Adrenal gland (tissue), 12 donors: Measurements from ENCODE around the gene BTBD9. TPM values are rescaled to one million over a fixed set of nuclear protein-coding genes. Genes with fewer than 3 reads are reported as not detected.

Source experiments
- DNase-seq, 7 donors: peaks; one replicate each; pipeline ENCODE4 v3.0.0-alpha.2; 2019 to 2020
- H3K27ac ChIP-seq, 5 donors: fragments of 200-600 bp; sonication (generic) in 4 of 5; 1 replicate in 3 of 5; 2 replicates in 2 of 5; pipeline versions ENCODE4 v1.5.1 to v1.8.0; 2016 to 2020; ENCODE audit warnings: mild to moderate bottlenecking in 1 of 5
- H3K27me3 ChIP-seq: fragments of 200-600 bp; 2 replicates; pipeline ENCODE4 v1.8.0; 2021
- H3K36me3 ChIP-seq, 2 donors: fragments of 200-600 bp; replicated peaks in 1 of 2; 1 replicate in 1 of 2; 2 replicates in 1 of 2; pipeline versions ENCODE4 v1.5.1 to v1.8.0; 2018 to 2022
- H3K4me1 ChIP-seq, 2 donors: fragments of 200-600 bp; replicated peaks in 1 of 2; 1 replicate in 1 of 2; 2 replicates in 1 of 2; pipeline versions ENCODE4 v1.5.1 to v1.8.0; 2018 to 2021
- H3K4me3 ChIP-seq, 4 donors: fragments of 200-600 bp; sonication (generic) in 3 of 4; one replicate each; pipeline ENCODE4 v1.5.1; 2016 to 2018
- H3K9me3 ChIP-seq, 3 donors: fragments of 200-600 bp; sonication (generic) in 1 of 3; replicated peaks in 1 of 3; 1 replicate in 2 of 3; 2 replicates in 1 of 3; pipeline versions ENCODE4 v1.5.1 to v1.8.0; 2016 to 2021
- CTCF ChIP-seq, 6 experiments: fragments of 450-650 bp in 4 of 6; fragments of 200-600 bp in 2 of 6; sonication (generic) in 1 of 6; IDR thresholded peaks; 1 replicate in 5 of 6; 2 replicates in 1 of 6; pipeline versions ENCODE4 v1.5.1 to v1.8.0; 2016 to 2021; ENCODE audit warnings: antibody characterized with exemption in 6 of 6, mild to moderate bottlenecking in 2 of 6, moderate library complexity in 1 of 6
- POLR2A ChIP-seq, 2 donors: fragments of 450-650 bp; IDR thresholded peaks; one replicate each; pipeline ENCODE4 v1.6.1; 2017; ENCODE audit warnings: antibody characterized with exemption in 2 of 2, mild to moderate bottlenecking in 2 of 2, moderate library complexity in 1 of 2
- WGBS, 4 donors: extraction: QIAGEN DNeasy Blood & Tissue Kit in 2 of 4; methylation state at CpG; one replicate each; pipeline versions ENCODE4 v1.1.5 to v1.1.7; 2013 to 2017; 5-methylcytosine and 5-hydroxymethylcytosine counted together
- intact Hi-C, 2 donors: fragments of 100-400 bp; cut with DNase I; formaldehyde crosslinking; loops; one replicate each; pipeline versions ENCODE4 v1.14.1 to v1.15.0; 2022 to 2023
- polyA plus RNA-seq, 3 donors: library from polyadenylated mRNA; stranded (reverse); fragments of 200-250 nt in 2 of 3; fragments of 350-450 nt in 1 of 3; fragmentation: Illumina TruSeq in 1 of 3; extraction: RNeasy Lipid Tissue Mini Kit (QIAGEN cat#74804) in 1 of 3; gene quantifications; one replicate each; pipeline ENCODE4 v1.2.3, GENCODE V29; 2013 to 2014
- total RNA-seq, 9 donors: library from RNA; depleted of rRNA in 4 of 9; stranded (reverse); fragments of >200 nt in 4 of 9; fragments of 120-200 nt in 1 of 9; fragmentation: NEBNext Ultra II Directional in 1 of 9; extraction: Animal tissue kit (Norgen Biotek cat#: 25700) in 1 of 9; gene quantifications; one replicate each; pipeline versions ENCODE4 v1.1.0 to v1.2.4, GENCODE V29; 2013 to 2023
- donor health status: healthy with polysubstance abuse.
- donor health status: Bipolar disorder and iron deficiency.
- donor health status: DM: yes; HTN: yes; CAD: no.
- donor health status: DM: no; HTN: no; CAD: no.
- donor health status: DM: no; HTN: no; CAD: no.
- donor health status: DM: yes; HTN: yes; CAD: no.

Gene BTBD9
- total and polyA plus RNA-seq, 12 donors, result 2.4 to 29.6 (median 18.1) TPM

GRCh38 chr6:38524436-38525145 is 115.1 kb downstream of the BTBD9 start:
- no peaks in the 10 kb centered on the region for H3K9me3 ChIP-seq
- intact Hi-C loops, result no loop called here
- no peaks in the 10 kb centered on the region for H3K36me3 ChIP-seq
- 94 to 99% (median 96%) methylated on average over 3 of the region's 3 CpGs for WGBS, 4 donors
- H3K4me1 ChIP-seq, result peaks cover 0 to 5% of the 10 kb centered on the region in 2 donors
- TF ChIP-seq CTCF (IDR thresholded peaks at IDR 0.05) (no peak), POLR2A (IDR thresholded peaks at IDR 0.05) (no peak)
- H3K27me3 ChIP-seq, result no peaks in the 10 kb centered on the region
- no peak for DNase-seq
- no peak overlapping the region for H3K27ac ChIP-seq
- no peak overlapping the region for H3K4me3 ChIP-seq

GRCh38 chr6:38522322-38522721 is 117.4 kb downstream of the BTBD9 start:
- Histone ChIP-seq H3K27me3 (no peaks in the 10 kb centered on the region), H3K36me3 (no peaks in the 10 kb centered on the region), H3K4me3 (no peak overlapping the region), H3K27ac (peak overlapping the region in 1 of 5 donors; percentile 4), H3K4me1 (peaks cover under 1 to 6% of the 10 kb centered on the region in 2 donors), H3K9me3 (no peaks in the 10 kb centered on the region)
- TF ChIP-seq CTCF (IDR thresholded peaks at IDR 0.05), result no peak
- TF ChIP-seq POLR2A (IDR thresholded peaks at IDR 0.05), result no peak
- DNase-seq, result peak in 1 of 7 donors; percentile 67
- 68 to 80% (median 72%) methylated on average over 2 of the region's 2 CpGs for WGBS, 4 donors
- intact Hi-C loops, result no loop called here

- Histone ChIP-seq H3K36me3 (no peaks in the 10 kb centered on the region), H3K4me3 (no peak overlapping the region), H3K9me3 (no peaks in the 10 kb centered on the region), H3K27ac (no peak overlapping the region), H3K27me3 (no peaks in the 10 kb centered on the region), H3K4me1 (peaks cover 8 to 14% of the 10 kb centered on the region in 2 donors)
- no peak for TF ChIP-seq POLR2A (IDR thresholded peaks at IDR 0.05)
- no peak for TF ChIP-seq CTCF (IDR thresholded peaks at IDR 0.05)
- no peak for DNase-seq
- intact Hi-C loops, result no loop called here
These were observed 121.0 kb downstream of the BTBD9 start for GRCh38 chr6:38518511-38519304.

GRCh38 chr6:38517005-38517404 is 122.7 kb downstream of the BTBD9 start:
- H3K4me3 ChIP-seq, result no peak overlapping the region
- H3K27ac ChIP-seq, result no peak overlapping the region
- no peaks in the 10 kb centered on the region for H3K27me3 ChIP-seq
- peaks cover 8 to 12% of the 10 kb centered on the region in 2 donors for H3K4me1 ChIP-seq
- TF ChIP-seq CTCF (IDR thresholded peaks at IDR 0.05) (no peak), POLR2A (IDR thresholded peaks at IDR 0.05) (no peak)
- H3K36me3 ChIP-seq, result no peaks in the 10 kb centered on the region
- no peaks in the 10 kb centered on the region for H3K9me3 ChIP-seq
- intact Hi-C loops, result no loop called here
- peak in 3 of 7 donors; percentile 18 to 37 (median 24) for DNase-seq
